HepG2 (cell line): ENCODE measurements around the gene ASXL3. TPM values are rescaled to one million over a fixed set of nuclear protein-coding genes. Genes with fewer than 3 reads are reported as not detected.

Source experiments
- ATAC-seq: fragments of 200-7000 bp; cut with Tn5 transposase; 3 replicates; pipeline ENCODE4 v1.9.1; 2020; ENCODE audit warnings: mild to moderate bottlenecking, moderate library complexity
- BruUV-seq: library from RNA; stranded (reverse); fragments of 400-500 nt; replicated peaks from 2 replicates; lab custom pipeline; 2021; lab: Mats Ljungman, UMichigan
- CTCF ChIA-PET: fragments of 300-600 bp; formaldehyde crosslinking; extraction: SDS; loops from one replicate; lab custom pipeline; 2021; ENCODE audit warnings: low total read pairs, inconsistent platforms, low intra/inter-chr PET ratio; lab: Yijun Ruan, JAX
- POLR2A ChIA-PET: fragments of 350-600 bp; sonication (Branson Sonifier 250); formaldehyde crosslinking; loops from one replicate; lab custom pipeline; 2020; ENCODE audit warnings: antibody characterized with exemption, inconsistent platforms; lab: Yijun Ruan, JAX
- DNase-seq: peaks from one replicate; pipeline ENCODE4 v3.0.0-alpha.2; 2015; ENCODE audit warnings: low spot score
- FAIRE-seq: peaks from 3 replicates; lab custom pipeline; 2011; peaks lifted over from hg19 to GRCh38; lab: Jason Lieb, UNC
- H2AFZ ChIP-seq: one replicate; pipeline ENCODE4 v1.6.1; 2011; ENCODE audit warnings: low read length, inconsistent platforms
- H3K27ac ChIP-seq: fragments of 300-600 bp; 3 replicates; pipeline ENCODE4 v1.8.0; 2011; ENCODE audit warnings: mixed run types, mild to moderate bottlenecking, mixed read lengths, low read length, inconsistent platforms; ENCODE audit not compliant: insufficient read depth; ENCODE audit errors: extremely low read length
- H3K27me3 ChIP-seq, 2 experiments: fragments of 200-600 bp in 1 of 2; 2 replicates in 1 of 2; 3 replicates in 1 of 2; pipeline versions ENCODE4 v1.6.0 to v1.8.0; 2011; ENCODE audit warnings: low read length in 2 of 2, mild to moderate bottlenecking in 2 of 2, moderate library complexity in 2 of 2, inconsistent platforms in 1 of 2; ENCODE audit not compliant: insufficient read depth in 2 of 2, control insufficient read depth in 1 of 2
- H3K36me3 ChIP-seq, 2 experiments: fragments of 200-600 bp in 1 of 2; replicated peaks in 1 of 2; 2 replicates in 1 of 2; 3 replicates in 1 of 2; pipeline versions ENCODE4 v1.5.1 to v1.8.0; 2011; ENCODE audit warnings: low read length in 2 of 2, inconsistent platforms in 1 of 2; ENCODE audit not compliant: insufficient read depth in 2 of 2, control insufficient read depth in 1 of 2
- H3K4me1 ChIP-seq: 2 replicates; pipeline ENCODE4 v1.5.1; 2012; ENCODE audit warnings: low read length, inconsistent platforms; ENCODE audit not compliant: insufficient read depth
- H3K4me2 ChIP-seq: 2 replicates; pipeline ENCODE4 v1.6.0; 2011; ENCODE audit warnings: low read depth, low read length, inconsistent platforms
- H3K4me3 ChIP-seq, 3 experiments: fragments of 200-600 bp in 1 of 3; sonication (generic), shearing (Covaris generic) in 1 of 3; replicated peaks in 1 of 3; 2 replicates each; pipeline ENCODE4 v1.5.1; 2011 to 2016; ENCODE audit warnings: low read length in 3 of 3, inconsistent platforms in 2 of 3, low read depth in 2 of 3, mild to moderate bottlenecking in 2 of 3, control low read depth in 1 of 3, mixed read lengths in 1 of 3; ENCODE audit not compliant: insufficient read depth in 1 of 3
- H3K79me2 ChIP-seq: one replicate; pipeline ENCODE4 v1.6.1; 2011; ENCODE audit warnings: low read length, inconsistent platforms; ENCODE audit not compliant: insufficient read depth
- H3K9ac ChIP-seq: 2 replicates; pipeline ENCODE4 v1.6.0; 2011; ENCODE audit warnings: mild to moderate bottlenecking, low read depth, low read length, inconsistent platforms; ENCODE audit not compliant: insufficient read depth
- H3K9me3 ChIP-seq: 2 replicates; pipeline ENCODE4 v1.5.1; 2012; ENCODE audit warnings: mild to moderate bottlenecking, low read length
- H4K20me1 ChIP-seq: 2 replicates; pipeline ENCODE4 v1.6.0; 2011; ENCODE audit warnings: inconsistent platforms, mild to moderate bottlenecking, low read length, moderate library complexity; ENCODE audit not compliant: insufficient read depth
- CBX2 ChIP-seq, 2 experiments: fragments of 200-600 bp in 1 of 2; sonication (generic); formaldehyde crosslinking in 1 of 2; IDR thresholded peaks; 2 replicates each; pipeline versions ENCODE4 v1.7.0 to v1.8.1; 2018 to 2022; ENCODE audit warnings: low read depth in 2 of 2, low read length in 1 of 2, mild to moderate bottlenecking in 1 of 2, missing genetic modification reagents in 1 of 2
- DMTF1 ChIP-seq: sonication (generic); formaldehyde crosslinking; IDR thresholded peaks from 2 replicates; pipeline ENCODE4 v1.4.0; 2020; ENCODE audit warnings: mild to moderate bottlenecking, missing genetic modification reagents
- ETS1 ChIP-seq: sonication (generic); formaldehyde crosslinking; IDR thresholded peaks from 2 replicates; pipeline ENCODE4 v1.4.0; 2020; ENCODE audit warnings: missing genetic modification reagents
- EZH2 ChIP-seq: conservative IDR thresholded peaks from 2 replicates; pipeline ENCODE4 v1.6.1; 2012; ENCODE audit warnings: mild to moderate bottlenecking, low read depth, low read length, moderate library complexity
- IRF1 ChIP-seq: sonication (generic); formaldehyde crosslinking; IDR thresholded peaks from 2 replicates; pipeline ENCODE4 v1.4.0; 2020; ENCODE audit warnings: low read depth, mild to moderate bottlenecking, missing genetic modification reagents
- ISL2 ChIP-seq: sonication (generic); formaldehyde crosslinking; IDR thresholded peaks from 2 replicates; pipeline ENCODE4 v1.5.0; 2020; ENCODE audit warnings: missing genetic modification reagents
- MTA3 ChIP-seq: sonication (generic); formaldehyde crosslinking; IDR thresholded peaks from 2 replicates; pipeline ENCODE4 v1.4.0; 2020; ENCODE audit warnings: missing genetic modification reagents
- POLR2A ChIP-seq, 2 experiments: IDR thresholded peaks; 2 replicates each; pipeline ENCODE4 v1.6.1; 2011; ENCODE audit warnings: low read depth in 2 of 2, low read length in 2 of 2, mild to moderate bottlenecking in 1 of 2, moderate library complexity in 1 of 2; ENCODE audit not compliant: insufficient read depth in 1 of 2
- RAD21 ChIP-seq: fragments of 450-650 bp; formaldehyde crosslinking; IDR thresholded peaks from 2 replicates; pipeline ENCODE4 v1.5.0; 2020; ENCODE audit warnings: mild to moderate bottlenecking
- SATB2 ChIP-seq: sonication (generic); formaldehyde crosslinking; IDR thresholded peaks from 2 replicates; pipeline ENCODE4 v1.5.0; 2020; ENCODE audit warnings: missing genetic modification reagents
- SRSF1 ChIP-seq: fragments of 200-400 bp; formaldehyde crosslinking; optimal IDR thresholded peaks from 2 replicates; pipeline ENCODE3; 2017; ENCODE audit warnings: mild to moderate bottlenecking, low read depth, low read length, moderate library complexity
- TAF1 ChIP-seq: sonication (generic); formaldehyde crosslinking; IDR thresholded peaks from 2 replicates; pipeline ENCODE4 v1.4.0; 2020; ENCODE audit warnings: missing genetic modification reagents
- ZNF337 ChIP-seq: sonication (generic); formaldehyde crosslinking; IDR thresholded peaks from 2 replicates; pipeline ENCODE4 v1.5.1; 2020; ENCODE audit warnings: missing genetic modification reagents, low read depth, mild to moderate bottlenecking, borderline replicate concordance
- ZNF614 ChIP-seq: IDR thresholded peaks from 2 replicates; pipeline ENCODE4 v1.6.1; 2018; ENCODE audit warnings: missing biosample characterization, missing genetic modification reagents, inconsistent platforms, borderline replicate concordance
- WGBS: methylation state at CpG from one replicate; pipeline ENCODE4 v1.1.6; 2017; ENCODE audit warnings: low lambda C conversion rate; 5-methylcytosine and 5-hydroxymethylcytosine counted together
- in situ Hi-C: cut with HindIII; loops from 2 replicates; pipeline ENCODE4 v1.10.0; 2017; ENCODE audit warnings: low pct_unique_long_range_greater_than_20kb; ENCODE audit not compliant: extremely low pct_ligation_motif_present
- intact Hi-C: fragments of 100-400 bp; cut with micrococcal nuclease; formaldehyde crosslinking; loops from one replicate; pipeline ENCODE4 v1.10.0; 2022; ENCODE audit not compliant: unreplicated experiment
- polyA plus RNA-seq, 8 experiments: library from polyadenylated mRNA; depleted of rRNA in 3 of 8; stranded (reverse) in 7 of 8; unstranded in 1 of 8; fragments of >200 nt; fragmentation: Illumina TruSeq in 4 of 8; extraction: Trizol in 4 of 8; gene quantifications; 2 replicates each; pipeline versions ENCODE4 v1.2.1 to v1.2.3, GENCODE V29; 2011 to 2016; ENCODE audit warnings: low read depth in 4 of 8, missing spikeins in 1 of 8, mixed read lengths in 1 of 8; ENCODE audit not compliant: insufficient read depth in 1 of 8
- total RNA-seq, 5 experiments: library from RNA; depleted of rRNA; stranded (reverse); fragments of >200 nt; fragmentation: Illumina TruSeq; extraction: Trizol; gene quantifications; 2 replicates each; pipeline ENCODE4 v1.2.3, GENCODE V29; 2016; ENCODE audit warnings: low read depth in 1 of 5
- TF ChIP-seq, protein P1 (sequence below): sonication (generic); formaldehyde crosslinking; IDR thresholded peaks from 2 replicates; pipeline ENCODE4 v1.4.0; 2020; ENCODE audit warnings: missing genetic modification reagents

ASXL3 gene
- total and polyA plus RNA-seq, 2 of the 13 experiments (the other 11 are each of a cell fraction or from before 2014, with no cell fraction given): not detected

- TF ChIP-seq ETS1 (no peak), RAD21 (CRISPR knock-in tag) (no peak), EZH2 (peak; percentile 94; the same call in 1 of the 2 replicates), ZNF337 (CRISPR knock-in tag) (no peak)
Observed at GRCh38 chr18:33578518-33579348, 714 bp downstream of the ASXL3 start (continued).

DNA sequence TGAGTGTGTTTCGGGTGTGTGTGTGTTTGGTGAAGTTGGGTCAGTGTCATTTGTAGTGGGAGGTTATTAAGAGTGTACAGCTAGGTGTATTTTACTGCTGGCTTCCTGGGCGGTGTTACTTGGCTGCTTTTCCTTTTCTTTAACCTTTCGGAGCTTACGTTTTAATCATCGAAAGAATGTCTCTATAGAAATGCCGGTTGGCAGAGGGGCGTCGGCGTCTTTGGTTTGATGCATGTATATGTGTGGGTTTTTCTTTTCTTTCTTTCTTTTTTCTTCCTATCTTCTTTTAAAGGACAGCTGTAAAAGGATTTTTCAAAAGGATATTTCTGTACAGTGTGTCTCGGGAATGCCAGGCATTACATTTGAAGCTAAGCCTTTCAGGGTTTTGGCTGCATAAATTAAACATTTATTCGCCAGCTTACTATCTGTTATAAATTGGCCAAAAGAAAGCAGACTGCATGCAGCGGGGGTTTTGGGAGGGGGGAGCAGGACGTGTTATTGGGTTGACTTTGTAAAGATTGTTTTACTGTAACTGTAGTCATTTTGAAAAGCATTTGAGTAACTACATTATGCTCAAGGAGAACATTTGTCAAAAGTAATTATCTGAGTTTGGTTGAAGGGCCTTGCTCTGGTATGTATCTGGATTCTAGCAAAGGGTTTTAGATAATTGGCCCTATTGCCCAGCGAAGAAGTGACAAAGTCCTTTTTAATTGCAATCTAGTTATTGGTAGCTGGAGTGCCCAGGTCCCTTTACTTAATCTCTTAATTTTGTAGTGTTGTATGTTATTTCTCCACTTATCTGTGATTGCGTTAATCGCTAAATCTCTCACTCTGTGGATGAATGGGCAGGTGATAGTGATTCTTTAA is 1.6 kb downstream of the ASXL3 start:
- H3K27me3 ChIP-seq: peaks cover 4 to 20% of the 10 kb centered on the region in 2 experiments
- H3K36me3 ChIP-seq: no peaks in the 10 kb centered on the region
- POLR2A ChIA-PET: no interaction called here
- H3K4me1 ChIP-seq: peaks cover 12% of the 10 kb centered on the region
- DNase-seq: no peak
- WGBS: 15% methylated on average over 15 of the region's 16 CpGs
- intact Hi-C loops: no loop called here
- ATAC-seq: peak; percentile 40
- no peak overlapping the region for H3K9ac ChIP-seq
- no TSS peak for BruUV-seq
- TF ChIP-seq EZH2: 0 out of 2 replicates have a peak, but pooled peaks have one; percentile 74
- TF ChIP-seq ISL2: no peak
- TF ChIP-seq DMTF1 (CRISPR knock-in tag): no peak
- TF ChIP-seq SRSF1: no peak
- no peak for TF ChIP-seq MTA3
- TF ChIP-seq TAF1 (CRISPR knock-in tag): no peak
- TF ChIP-seq, protein P1, sequence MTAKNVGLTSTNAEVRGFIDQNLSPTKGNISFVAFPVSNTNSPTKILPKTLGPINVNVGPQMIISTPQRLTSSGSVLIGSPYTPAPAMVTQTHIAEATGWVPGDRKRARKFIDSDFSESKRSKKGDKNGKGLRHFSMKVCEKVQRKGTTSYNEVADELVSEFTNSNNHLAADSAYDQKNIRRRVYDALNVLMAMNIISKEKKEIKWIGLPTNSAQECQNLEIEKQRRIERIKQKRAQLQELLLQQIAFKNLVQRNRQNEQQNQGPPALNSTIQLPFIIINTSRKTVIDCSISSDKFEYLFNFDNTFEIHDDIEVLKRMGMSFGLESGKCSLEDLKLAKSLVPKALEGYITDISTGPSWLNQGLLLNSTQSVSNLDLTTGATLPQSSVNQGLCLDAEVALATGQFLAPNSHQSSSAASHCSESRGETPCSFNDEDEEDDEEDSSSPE (CRISPR knock-in tag): no peak
- TF ChIP-seq IRF1 (CRISPR knock-in tag): no peak
- no peak for TF ChIP-seq SATB2
- TF ChIP-seq POLR2A (IDR thresholded peaks at IDR 0.05; ENCODE audit: insufficient read depth in 1 of 2, low read depth in 2 of 2, low read length in 2 of 2): no peak
- no peak for TF ChIP-seq ZNF614 (CRISPR knock-in tag)
- TF ChIP-seq CBX2 (IDR thresholded peaks at IDR 0.05; ENCODE audit: low read depth, low read length): 0 out of 2 replicates have a peak, but pooled peaks have one; percentile 58
- TF ChIP-seq CBX2 (CRISPR knock-in tag; IDR thresholded peaks at IDR 0.05; ENCODE audit: low read depth): no peak
- no peaks in the 10 kb centered on the region for H3K9me3 ChIP-seq
- H3K79me2 ChIP-seq: no peaks in the 10 kb centered on the region
- 0 out of 2 replicates have a peak overlapping the region, but pooled peaks have one; percentile 55 for H3K4me2 ChIP-seq
- FAIRE-seq: no peak
- no peak overlapping the region for H3K27ac ChIP-seq
- peak overlapping the region in 1 of 3 experiments; percentile 56; a peak in 1 of 6 replicates for H3K4me3 ChIP-seq
- no peaks in the 10 kb centered on the region for H4K20me1 ChIP-seq
- CTCF ChIA-PET: no interaction called here
- in situ Hi-C loops: no loop called here
- no peak overlapping the region for H2AFZ ChIP-seq
